ENCODE results near the gene PPM1F. TPM values are rescaled to one million over a fixed set of nuclear protein-coding genes. Genes with fewer than 3 reads are reported as not detected.
"Not testable (repeated sequence)": the region's sequence is repeated elsewhere in the genome, so short reads cannot be mapped to it uniquely, and the experiment has no call there.

The PPM1F gene
- total RNA-seq, 2 experiments from 2014 or later = 14.4 to 22.9 TPM

GRCh38 chr22:21889251-21889990 lies 63.2 kb downstream of the PPM1F start:
- Mint-ChIP-seq H3K27ac (no peak overlapping the region), H3K4me3 (no peak overlapping the region), H3K36me3 (peaks cover 2% of the 10 kb centered on the region), H3K4me1 (no peaks in the 10 kb centered on the region), H3K9me3 (ENCODE audit: low read depth) (no peaks in the 10 kb centered on the region), H3K27me3 (peaks cover 9% of the 10 kb centered on the region)
- DNase-seq = no peak
- CTCF ChIA-PET = no interaction called here
- ATAC-seq = no peak

GRCh38 chr22:21887841-21888240 lies 64.8 kb downstream of the PPM1F start:
- ATAC-seq (no peak), DNase-seq (no peak)
- no peak overlapping the region for H3K4me3 Mint-ChIP-seq
- CTCF ChIA-PET = no interaction called here
- H3K9me3 Mint-ChIP-seq (ENCODE audit: low read depth) = no peaks in the 10 kb centered on the region
- peaks cover 2% of the 10 kb centered on the region for H3K36me3 Mint-ChIP-seq
- H3K4me1 Mint-ChIP-seq = no peaks in the 10 kb centered on the region
- H3K27me3 Mint-ChIP-seq = peaks cover 4% of the 10 kb centered on the region
- H3K27ac Mint-ChIP-seq = no peak overlapping the region

- H3K4me1 Mint-ChIP-seq; ATAC-seq; H3K27me3 Mint-ChIP-seq; DNase-seq; H3K4me3 Mint-ChIP-seq; H3K9me3 Mint-ChIP-seq (ENCODE audit: low read depth); CTCF ChIA-PET; H3K27ac Mint-ChIP-seq; H3K36me3 Mint-ChIP-seq: not testable (repeated sequence)
These were observed 68.7 kb downstream of the PPM1F start for GRCh38 chr22:21883930-21884329.

- peaks cover 10% of the 10 kb centered on the region for H3K27me3 Mint-ChIP-seq
- DNase-seq; H3K4me1 Mint-ChIP-seq; H3K9me3 Mint-ChIP-seq (ENCODE audit: low read depth); ATAC-seq; H3K36me3 Mint-ChIP-seq; H3K27ac Mint-ChIP-seq; CTCF ChIA-PET; H3K4me3 Mint-ChIP-seq: not testable (repeated sequence)
These were observed 69.8 kb downstream of the PPM1F start for GRCh38 chr22:21882754-21883333.

- H3K27ac Mint-ChIP-seq = no peak overlapping the region
- H3K36me3 Mint-ChIP-seq = peaks cover 2% of the 10 kb centered on the region
- CTCF ChIA-PET = no interaction called here
- no peak overlapping the region for H3K4me3 Mint-ChIP-seq
- H3K9me3 Mint-ChIP-seq (ENCODE audit: low read depth) = no peaks in the 10 kb centered on the region
- ATAC-seq = no peak
- no peak for DNase-seq
- H3K27me3 Mint-ChIP-seq = peaks cover 10% of the 10 kb centered on the region
- H3K4me1 Mint-ChIP-seq = peaks cover 2% of the 10 kb centered on the region
These were observed 70.6 kb downstream of the PPM1F start for GRCh38 chr22:21881841-21882753.

- peak; percentile 48 for DNase-seq
- peak overlapping the region; percentile 64 for H3K27ac Mint-ChIP-seq
- H3K4me3 Mint-ChIP-seq = peak overlapping the region; percentile 2
These were observed 76.0 kb downstream of the PPM1F start for GRCh38 chr22:21876486-21877176.

GRCh38 chr22:21874953-21875352 lies 77.7 kb downstream of the PPM1F start:
- H3K4me1 Mint-ChIP-seq = peaks cover 19% of the 10 kb centered on the region
- H3K36me3 Mint-ChIP-seq; H3K4me3 Mint-ChIP-seq; ATAC-seq; CTCF ChIA-PET; H3K9me3 Mint-ChIP-seq (ENCODE audit: low read depth); DNase-seq; H3K27ac Mint-ChIP-seq: not testable (repeated sequence)
- H3K27me3 Mint-ChIP-seq = peaks cover 24% of the 10 kb centered on the region

More at GRCh38 chr22:21876486-21877176, 76.0 kb downstream of the PPM1F start:
- CTCF ChIA-PET = interaction anchor here (0.5 to 1.6 kb wide), 4 partner anchors 8 to 1233 kb away, joined by 3 to 4 read pairs (median 3); partner anchors contain the start of gene TOP3B
- peak; percentile 89 for ATAC-seq
- peaks cover 16% of the 10 kb centered on the region for H3K27me3 Mint-ChIP-seq
- no peaks in the 10 kb centered on the region for H3K9me3 Mint-ChIP-seq (ENCODE audit: low read depth)
- H3K4me1 Mint-ChIP-seq = peaks cover 19% of the 10 kb centered on the region
- peaks cover 1% of the 10 kb centered on the region for H3K36me3 Mint-ChIP-seq

GRCh38 chr22:21873619-21874018 lies 79.0 kb downstream of the PPM1F start:
- H3K4me1 Mint-ChIP-seq = peaks cover 21% of the 10 kb centered on the region
- H3K27me3 Mint-ChIP-seq = peaks cover 20% of the 10 kb centered on the region
- no peak overlapping the region for H3K4me3 Mint-ChIP-seq
- CTCF ChIA-PET = interaction anchor here (0.8 to 1.5 kb wide), 2 partner anchors 63 to 79 kb away, joined by 3 read pairs; partner anchors contain the start of gene PPM1F
- ATAC-seq (no peak), DNase-seq (no peak)
- peaks cover 2% of the 10 kb centered on the region for H3K36me3 Mint-ChIP-seq
- H3K9me3 Mint-ChIP-seq (ENCODE audit: low read depth) = no peaks in the 10 kb centered on the region
- no peak overlapping the region for H3K27ac Mint-ChIP-seq

GRCh38 chr22:21872741-21873140 lies 79.9 kb downstream of the PPM1F start:
- H3K27ac Mint-ChIP-seq; H3K36me3 Mint-ChIP-seq; H3K9me3 Mint-ChIP-seq (ENCODE audit: low read depth); DNase-seq; ATAC-seq; H3K4me3 Mint-ChIP-seq: not testable (repeated sequence)
- Mint-ChIP-seq H3K4me1 (peaks cover 28% of the 10 kb centered on the region), H3K27me3 (peaks cover 23% of the 10 kb centered on the region)
- CTCF ChIA-PET = interaction anchor here (0.8 to 1.5 kb wide), 2 partner anchors 64 to 80 kb away, joined by 3 read pairs; partner anchors contain the start of gene PPM1F

Other genes with a start within 250 kb of the PPM1F start
- 10 to 100 TPM in 1 of 2 experiments, 1 to 10 TPM in 1; 7.2 to 21.6 TPM for gene YPEL1, start 217.1 kb downstream of the PPM1F start, total RNA-seq
- 100 to 1,000 TPM; 110 to 112 TPM for gene MAPK1, start 85.2 kb downstream of the PPM1F start, total RNA-seq
- gene TOP3B, start 29.9 kb upstream of the PPM1F start, total RNA-seq = 10 to 100 TPM; 46.6 to 50.4 TPM

Measured in activated CD8-positive, alpha-beta memory T cell treated with anti-CD3 and anti-CD28 coated beads, Interleukin-2, amount 10 ng/mL, durations not matched to agents 7 days and 5 days (primary cell).